Testis (tissue), 2 donors: ENCODE measurements around the gene TMBIM6.

Experiments
- CTCF ChIP-seq, 3 experiments: fragments of 450-650 bp in 2 of 3; fragments of 200-600 bp in 1 of 3; sonication (generic) in 1 of 3; IDR thresholded peaks; one replicate each; pipeline ENCODE4 v1.5.1; 2016 to 2019; ENCODE audit warnings: antibody characterized with exemption in 3 of 3, mild to moderate bottlenecking in 2 of 3, moderate library complexity in 1 of 3
- POLR2A ChIP-seq: fragments of 450-650 bp; IDR thresholded peaks from one replicate; pipeline ENCODE4 v1.6.1; 2017; ENCODE audit warnings: antibody characterized with exemption, mild to moderate bottlenecking, moderate library complexity

GRCh38 chr12:49705479-49706134 lies 35.8 kb upstream of the TMBIM6 start:
- TF ChIP-seq POLR2A, result no peak
- no peak for TF ChIP-seq CTCF (IDR thresholded peaks at IDR 0.05)
